ENCODE results near the gene MINAR2. TPM values are rescaled to one million over a fixed set of nuclear protein-coding genes. Genes with fewer than 3 reads are reported as not detected.

Gene MINAR2
- total and polyA plus RNA-seq, 2 experiments from 2014 or later, result not detected

DNA sequence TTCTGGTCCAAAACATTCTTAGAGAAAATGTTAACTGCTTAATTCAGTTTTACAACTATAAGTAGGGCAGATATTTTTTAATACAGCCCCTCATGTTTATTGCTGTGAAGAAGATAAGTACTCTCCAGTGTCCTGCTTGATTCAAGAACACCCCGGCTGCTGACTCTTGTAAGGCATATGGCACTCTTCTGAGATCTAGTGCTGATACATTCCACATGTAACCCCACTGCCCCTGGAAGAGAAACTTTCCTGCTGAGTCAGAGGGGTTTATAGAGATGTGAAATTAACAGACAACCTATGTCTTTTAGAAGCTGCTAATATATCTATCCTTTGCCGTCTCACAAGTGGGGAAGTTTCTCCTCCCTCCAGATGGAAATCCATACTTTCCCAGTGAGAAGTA, 1.0 kb upstream of the MINAR2 start:
- no peak for DNase-seq (ENCODE audit: low spot score)
- no peak for TF ChIP-seq EZH2 (IDR thresholded peaks at IDR 0.05; ENCODE audit: low read depth, unreplicated experiment)
- no peak for TF ChIP-seq ZNF331 (CRISPR knock-in tag; IDR thresholded peaks at IDR 0.05; ENCODE audit: low read depth)
- TF ChIP-seq, protein P1, sequence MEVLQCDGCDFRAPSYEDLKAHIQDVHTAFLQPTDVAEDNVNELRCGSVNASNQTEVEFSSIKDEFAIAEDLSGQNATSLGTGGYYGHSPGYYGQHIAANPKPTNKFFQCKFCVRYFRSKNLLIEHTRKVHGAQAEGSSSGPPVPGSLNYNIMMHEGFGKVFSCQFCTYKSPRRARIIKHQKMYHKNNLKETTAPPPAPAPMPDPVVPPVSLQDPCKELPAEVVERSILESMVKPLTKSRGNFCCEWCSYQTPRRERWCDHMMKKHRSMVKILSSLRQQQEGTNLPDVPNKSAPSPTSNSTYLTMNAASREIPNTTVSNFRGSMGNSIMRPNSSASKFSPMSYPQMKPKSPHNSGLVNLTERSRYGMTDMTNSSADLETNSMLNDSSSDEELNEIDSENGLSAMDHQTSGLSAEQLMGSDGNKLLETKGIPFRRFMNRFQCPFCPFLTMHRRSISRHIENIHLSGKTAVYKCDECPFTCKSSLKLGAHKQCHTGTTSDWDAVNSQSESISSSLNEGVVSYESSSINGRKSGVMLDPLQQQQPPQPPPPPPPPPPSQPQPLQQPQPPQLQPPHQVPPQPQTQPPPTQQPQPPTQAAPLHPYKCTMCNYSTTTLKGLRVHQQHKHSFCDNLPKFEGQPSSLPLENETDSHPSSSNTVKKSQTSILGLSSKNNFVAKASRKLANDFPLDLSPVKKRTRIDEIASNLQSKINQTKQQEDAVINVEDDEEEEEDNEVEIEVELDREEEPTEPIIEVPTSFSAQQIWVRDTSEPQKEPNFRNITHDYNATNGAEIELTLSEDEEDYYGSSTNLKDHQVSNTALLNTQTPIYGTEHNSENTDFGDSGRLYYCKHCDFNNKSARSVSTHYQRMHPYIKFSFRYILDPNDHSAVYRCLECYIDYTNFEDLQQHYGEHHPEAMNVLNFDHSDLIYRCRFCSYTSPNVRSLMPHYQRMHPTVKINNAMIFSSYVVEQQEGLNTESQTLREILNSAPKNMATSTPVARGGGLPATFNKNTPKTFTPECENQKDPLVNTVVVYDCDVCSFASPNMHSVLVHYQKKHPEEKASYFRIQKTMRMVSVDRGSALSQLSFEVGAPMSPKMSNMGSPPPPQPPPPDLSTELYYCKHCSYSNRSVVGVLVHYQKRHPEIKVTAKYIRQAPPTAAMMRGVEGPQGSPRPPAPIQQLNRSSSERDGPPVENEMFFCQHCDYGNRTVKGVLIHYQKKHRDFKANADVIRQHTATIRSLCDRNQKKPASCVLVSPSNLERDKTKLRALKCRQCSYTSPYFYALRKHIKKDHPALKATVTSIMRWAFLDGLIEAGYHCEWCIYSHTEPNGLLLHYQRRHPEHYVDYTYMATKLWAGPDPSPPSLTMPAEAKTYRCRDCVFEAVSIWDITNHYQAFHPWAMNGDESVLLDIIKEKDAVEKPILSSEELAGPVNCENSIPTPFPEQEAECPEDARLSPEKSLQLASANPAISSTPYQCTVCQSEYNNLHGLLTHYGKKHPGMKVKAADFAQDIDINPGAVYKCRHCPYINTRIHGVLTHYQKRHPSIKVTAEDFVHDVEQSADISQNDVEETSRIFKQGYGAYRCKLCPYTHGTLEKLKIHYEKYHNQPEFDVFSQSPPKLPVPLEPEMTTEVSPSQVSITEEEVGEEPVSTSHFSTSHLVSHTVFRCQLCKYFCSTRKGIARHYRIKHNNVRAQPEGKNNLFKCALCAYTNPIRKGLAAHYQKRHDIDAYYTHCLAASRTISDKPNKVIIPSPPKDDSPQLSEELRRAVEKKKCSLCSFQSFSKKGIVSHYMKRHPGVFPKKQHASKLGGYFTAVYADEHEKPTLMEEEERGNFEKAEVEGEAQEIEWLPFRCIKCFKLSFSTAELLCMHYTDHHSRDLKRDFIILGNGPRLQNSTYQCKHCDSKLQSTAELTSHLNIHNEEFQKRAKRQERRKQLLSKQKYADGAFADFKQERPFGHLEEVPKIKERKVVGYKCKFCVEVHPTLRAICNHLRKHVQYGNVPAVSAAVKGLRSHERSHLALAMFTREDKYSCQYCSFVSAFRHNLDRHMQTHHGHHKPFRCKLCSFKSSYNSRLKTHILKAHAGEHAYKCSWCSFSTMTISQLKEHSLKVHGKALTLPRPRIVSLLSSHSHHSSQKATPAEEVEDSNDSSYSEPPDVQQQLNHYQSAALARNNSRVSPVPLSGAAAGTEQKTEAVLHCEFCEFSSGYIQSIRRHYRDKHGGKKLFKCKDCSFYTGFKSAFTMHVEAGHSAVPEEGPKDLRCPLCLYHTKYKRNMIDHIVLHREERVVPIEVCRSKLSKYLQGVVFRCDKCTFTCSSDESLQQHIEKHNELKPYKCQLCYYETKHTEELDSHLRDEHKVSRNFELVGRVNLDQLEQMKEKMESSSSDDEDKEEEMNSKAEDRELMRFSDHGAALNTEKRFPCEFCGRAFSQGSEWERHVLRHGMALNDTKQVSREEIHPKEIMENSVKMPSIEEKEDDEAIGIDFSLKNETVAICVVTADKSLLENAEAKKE (CRISPR knock-in tag; IDR thresholded peaks at IDR 0.05), result no peak
- TF ChIP-seq, protein P2, sequence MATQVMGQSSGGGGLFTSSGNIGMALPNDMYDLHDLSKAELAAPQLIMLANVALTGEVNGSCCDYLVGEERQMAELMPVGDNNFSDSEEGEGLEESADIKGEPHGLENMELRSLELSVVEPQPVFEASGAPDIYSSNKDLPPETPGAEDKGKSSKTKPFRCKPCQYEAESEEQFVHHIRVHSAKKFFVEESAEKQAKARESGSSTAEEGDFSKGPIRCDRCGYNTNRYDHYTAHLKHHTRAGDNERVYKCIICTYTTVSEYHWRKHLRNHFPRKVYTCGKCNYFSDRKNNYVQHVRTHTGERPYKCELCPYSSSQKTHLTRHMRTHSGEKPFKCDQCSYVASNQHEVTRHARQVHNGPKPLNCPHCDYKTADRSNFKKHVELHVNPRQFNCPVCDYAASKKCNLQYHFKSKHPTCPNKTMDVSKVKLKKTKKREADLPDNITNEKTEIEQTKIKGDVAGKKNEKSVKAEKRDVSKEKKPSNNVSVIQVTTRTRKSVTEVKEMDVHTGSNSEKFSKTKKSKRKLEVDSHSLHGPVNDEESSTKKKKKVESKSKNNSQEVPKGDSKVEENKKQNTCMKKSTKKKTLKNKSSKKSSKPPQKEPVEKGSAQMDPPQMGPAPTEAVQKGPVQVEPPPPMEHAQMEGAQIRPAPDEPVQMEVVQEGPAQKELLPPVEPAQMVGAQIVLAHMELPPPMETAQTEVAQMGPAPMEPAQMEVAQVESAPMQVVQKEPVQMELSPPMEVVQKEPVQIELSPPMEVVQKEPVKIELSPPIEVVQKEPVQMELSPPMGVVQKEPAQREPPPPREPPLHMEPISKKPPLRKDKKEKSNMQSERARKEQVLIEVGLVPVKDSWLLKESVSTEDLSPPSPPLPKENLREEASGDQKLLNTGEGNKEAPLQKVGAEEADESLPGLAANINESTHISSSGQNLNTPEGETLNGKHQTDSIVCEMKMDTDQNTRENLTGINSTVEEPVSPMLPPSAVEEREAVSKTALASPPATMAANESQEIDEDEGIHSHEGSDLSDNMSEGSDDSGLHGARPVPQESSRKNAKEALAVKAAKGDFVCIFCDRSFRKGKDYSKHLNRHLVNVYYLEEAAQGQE (IDR thresholded peaks at IDR 0.05; ENCODE audit: unreplicated experiment), result no peak
- TF ChIP-seq POLR2AphosphoS5 (IDR thresholded peaks at IDR 0.05; ENCODE audit: low read depth), result no peak
- TF ChIP-seq, protein P3, sequence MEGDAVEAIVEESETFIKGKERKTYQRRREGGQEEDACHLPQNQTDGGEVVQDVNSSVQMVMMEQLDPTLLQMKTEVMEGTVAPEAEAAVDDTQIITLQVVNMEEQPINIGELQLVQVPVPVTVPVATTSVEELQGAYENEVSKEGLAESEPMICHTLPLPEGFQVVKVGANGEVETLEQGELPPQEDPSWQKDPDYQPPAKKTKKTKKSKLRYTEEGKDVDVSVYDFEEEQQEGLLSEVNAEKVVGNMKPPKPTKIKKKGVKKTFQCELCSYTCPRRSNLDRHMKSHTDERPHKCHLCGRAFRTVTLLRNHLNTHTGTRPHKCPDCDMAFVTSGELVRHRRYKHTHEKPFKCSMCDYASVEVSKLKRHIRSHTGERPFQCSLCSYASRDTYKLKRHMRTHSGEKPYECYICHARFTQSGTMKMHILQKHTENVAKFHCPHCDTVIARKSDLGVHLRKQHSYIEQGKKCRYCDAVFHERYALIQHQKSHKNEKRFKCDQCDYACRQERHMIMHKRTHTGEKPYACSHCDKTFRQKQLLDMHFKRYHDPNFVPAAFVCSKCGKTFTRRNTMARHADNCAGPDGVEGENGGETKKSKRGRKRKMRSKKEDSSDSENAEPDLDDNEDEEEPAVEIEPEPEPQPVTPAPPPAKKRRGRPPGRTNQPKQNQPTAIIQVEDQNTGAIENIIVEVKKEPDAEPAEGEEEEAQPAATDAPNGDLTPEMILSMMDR (conservative IDR thresholded peaks at IDR 0.05; ENCODE audit: low read depth in 2 of 2), result no peak
- no peak for TF ChIP-seq JUNB (IDR thresholded peaks at IDR 0.05; ENCODE audit: unreplicated experiment)
- TF ChIP-seq ZNF114 (CRISPR knock-in tag; IDR thresholded peaks at IDR 0.05), result no peak
- no peak for TF ChIP-seq NANOG (IDR thresholded peaks at IDR 0.05; ENCODE audit: borderline replicate concordance)
- no peak for TF ChIP-seq STAT1 (IDR thresholded peaks at IDR 0.05; ENCODE audit: unreplicated experiment)
- TF ChIP-seq EZH2phosphoT487 (IDR thresholded peaks at IDR 0.05; ENCODE audit: unreplicated experiment), result no peak
- TF ChIP-seq, protein P4, sequence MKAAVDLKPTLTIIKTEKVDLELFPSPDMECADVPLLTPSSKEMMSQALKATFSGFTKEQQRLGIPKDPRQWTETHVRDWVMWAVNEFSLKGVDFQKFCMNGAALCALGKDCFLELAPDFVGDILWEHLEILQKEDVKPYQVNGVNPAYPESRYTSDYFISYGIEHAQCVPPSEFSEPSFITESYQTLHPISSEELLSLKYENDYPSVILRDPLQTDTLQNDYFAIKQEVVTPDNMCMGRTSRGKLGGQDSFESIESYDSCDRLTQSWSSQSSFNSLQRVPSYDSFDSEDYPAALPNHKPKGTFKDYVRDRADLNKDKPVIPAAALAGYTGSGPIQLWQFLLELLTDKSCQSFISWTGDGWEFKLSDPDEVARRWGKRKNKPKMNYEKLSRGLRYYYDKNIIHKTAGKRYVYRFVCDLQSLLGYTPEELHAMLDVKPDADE (IDR thresholded peaks at IDR 0.05), result no peak

More for the DNA sequence above, 1.0 kb upstream of the MINAR2 start:
- Histone ChIP-seq H3K4me3 (no peak overlapping the region), H3K4me2 (no peak overlapping the region), H3K4me1 (ENCODE audit: insufficient read depth) (0 out of 2 replicates have a peak, but pooled peaks cover 3% of the 10 kb centered on the region), H3K9me2 (ENCODE audit: insufficient read depth) (no peaks in the 10 kb centered on the region; the same call in 1 of the 2 replicates), H3K27ac (ENCODE audit: low read depth) (no peak overlapping the region), H2AFZ (no peak overlapping the region), H3K27me3 (ENCODE audit: insufficient read depth) (no peaks in the 10 kb centered on the region), H3K36me3 (ENCODE audit: insufficient read depth) (no peaks in the 10 kb centered on the region), H3K79me2 (replicated peaks; ENCODE audit: insufficient read depth) (no peaks in the 10 kb centered on the region), H4K20me1 (replicated peaks; ENCODE audit: insufficient read depth) (no peaks in the 10 kb centered on the region), H3F3A (replicated peaks; ENCODE audit: low read depth) (no peaks in the 10 kb centered on the region)
- H3K9me3 Mint-ChIP-seq, result no peaks in the 10 kb centered on the region
- H3K27ac Mint-ChIP-seq, result 0 out of 2 replicates have a peak overlapping the region, but pooled peaks have one; percentile 8
- ATAC-seq, result no peak
- no peak overlapping the region for H3K4me3 Mint-ChIP-seq
- H3K4me1 Mint-ChIP-seq, result peaks cover 7% of the 10 kb centered on the region
- no peaks in the 10 kb centered on the region for H3K36me3 Mint-ChIP-seq (ENCODE audit: low read depth)
- H3K27me3 Mint-ChIP-seq (ENCODE audit: insufficient read depth, low read depth, poor library complexity), result peaks cover under 1% of the 10 kb centered on the region

Measured in GM23338 (cell line).